Lower leg skin (tissue), 4 donors: Measurements from ENCODE around the gene C1orf50. TPM values are rescaled to one million over a fixed set of nuclear protein-coding genes. Genes with fewer than 3 reads are reported as not detected.

Source experiments
- DNase-seq, 2 donors: peaks; one replicate each; pipeline ENCODE4 v3.0.0-alpha.2; 2019; ENCODE audit warnings: low spot score in 2 of 2
- H3K4me3 ChIP-seq: fragments of 200-600 bp; sonication (generic); 2 replicates; pipeline ENCODE4 v1.5.1; 2017; ENCODE audit warnings: mild to moderate bottlenecking, low read depth; ENCODE audit not compliant: poor library complexity, severe bottlenecking
- CTCF ChIP-seq, 3 donors: fragments of 450-650 bp; IDR thresholded peaks; one replicate each; pipeline ENCODE4 v1.5.1; 2016; ENCODE audit warnings: antibody characterized with exemption in 3 of 3, mild to moderate bottlenecking in 3 of 3, moderate library complexity in 2 of 3
- POLR2A ChIP-seq, 2 donors: fragments of 450-650 bp; IDR thresholded peaks; one replicate each; pipeline ENCODE4 v1.6.1; 2016 to 2017; ENCODE audit warnings: antibody characterized with exemption in 2 of 2, mild to moderate bottlenecking in 1 of 2, moderate library complexity in 1 of 2
- WGBS, 2 donors: methylation state at CpG; one replicate each; pipeline ENCODE4 v1.1.5; 2018; 5-methylcytosine and 5-hydroxymethylcytosine counted together
- intact Hi-C: fragments of 100-400 bp; cut with DNase I; formaldehyde crosslinking; loops from one replicate; pipeline ENCODE4 v1.15.0; 2023; ENCODE audit warnings: low total_unique reads
- total RNA-seq, 4 donors: library from RNA; depleted of rRNA; stranded (reverse); fragments of >200 nt; gene quantifications; one replicate each; pipeline ENCODE4 v1.1.0, GENCODE V29; 2016

C1orf50 gene
- total RNA-seq, 4 donors from 2014 or later, result 2.5 to 6.7 (median 3.6) TPM

GRCh38 chr1:42779725-42780124, 12.7 kb downstream of the C1orf50 start:
- intact Hi-C loops, result loop anchor here (10.0 kb wide), 1 partner anchor 295 kb away; no protein-coding TSS in a partner anchor
- no peak for TF ChIP-seq POLR2A (IDR thresholded peaks at IDR 0.05)
- no peak for TF ChIP-seq CTCF (IDR thresholded peaks at IDR 0.05)
- WGBS, 2 donors, result 85 to 89% methylated on average over 2 of the region's 2 CpGs
- H3K4me3 ChIP-seq, result no peak overlapping the region
- DNase-seq, result no peak

- DNase-seq, result no peak
- intact Hi-C loops, result no loop called here
- TF ChIP-seq CTCF (IDR thresholded peaks at IDR 0.05), result no peak
- 96 to 100% methylated on average over 1 of the region's 1 CpG for WGBS, 2 donors
- no peak overlapping the region for H3K4me3 ChIP-seq
These were observed 13.1 kb downstream of the C1orf50 start for GRCh38 chr1:42780176-42780575.

- DNase-seq, result no peak
- TF ChIP-seq POLR2A (IDR thresholded peaks at IDR 0.05), result no peak
- no peak for TF ChIP-seq CTCF (IDR thresholded peaks at IDR 0.05)
- intact Hi-C loops, result no loop called here
- WGBS, 2 donors, result 96 to 97% methylated on average over 2 of the region's 2 CpGs
- H3K4me3 ChIP-seq, result no peak overlapping the region
These were observed 16.0 kb downstream of the C1orf50 start for GRCh38 chr1:42783092-42783491.

GRCh38 chr1:42784547-42784945, 17.5 kb downstream of the C1orf50 start:
- TF ChIP-seq CTCF (IDR thresholded peaks at IDR 0.05), result no peak
- no peak for TF ChIP-seq POLR2A (IDR thresholded peaks at IDR 0.05)
- intact Hi-C loops, result no loop called here
- no peak for DNase-seq
- 91 to 94% methylated on average over 18 of the region's 18 CpGs for WGBS, 2 donors
- H3K4me3 ChIP-seq, result no peak overlapping the region

GRCh38 chr1:42784946-42785693, 18.1 kb downstream of the C1orf50 start, which contains the start of gene TMEM269:
TSS of gene TMEM269 (plus strand) at chr1:42784991. CDS start at chr1:42789894, 4,903 bp downstream.
- TF ChIP-seq POLR2A (IDR thresholded peaks at IDR 0.05) (no peak), CTCF (IDR thresholded peaks at IDR 0.05) (no peak)
- WGBS, 2 donors, result 11 to 18% methylated on average over 48 to 49 of the region's 54 CpGs
- no peak within 1 kb of the TSS for H3K4me3 ChIP-seq
- no peak for DNase-seq
- intact Hi-C loops, result no loop called here

- no peak for TF ChIP-seq POLR2A (IDR thresholded peaks at IDR 0.05)
- H3K4me3 ChIP-seq, result no peak overlapping the region
- intact Hi-C loops, result no loop called here
- DNase-seq, result no peak
- WGBS, 2 donors, result 74 to 77% methylated on average over 5 of the region's 5 CpGs
These were observed 19.0 kb downstream of the C1orf50 start for GRCh38 chr1:42786097-42786496.
